ENCODE results near the gene ROPN1L. TPM values are rescaled to one million over a fixed set of nuclear protein-coding genes. Genes with fewer than 3 reads are reported as not detected.

Gene ROPN1L
- total RNA-seq, 3 donors from 2014 or later, result not detected

DNA sequence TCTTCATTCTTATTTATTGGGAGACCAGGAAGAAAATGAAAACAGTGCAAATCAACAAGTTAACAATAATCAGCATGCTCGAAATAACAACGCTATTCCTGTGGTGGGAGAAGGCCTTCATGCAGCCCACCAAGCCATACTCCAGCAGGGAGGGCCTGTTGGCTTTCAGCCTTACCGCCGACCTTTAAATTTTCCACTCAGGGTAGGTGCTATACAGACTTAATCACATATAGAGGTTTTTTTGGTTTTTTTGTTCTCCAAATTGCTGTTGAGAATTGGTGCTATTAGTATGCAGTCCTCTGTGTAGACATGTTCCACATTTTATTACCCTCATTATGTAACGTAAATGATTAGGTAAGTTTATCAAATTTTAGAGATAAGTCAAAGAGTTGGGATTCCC lies 30.3 kb upstream of the ROPN1L start:
- no peak overlapping the region for H3K4me3 ChIP-seq
- H3K36me3 ChIP-seq (ENCODE audit: low read depth), result peaks cover 12% of the 10 kb centered on the region
- ATAC-seq (no peak), DNase-seq (no peak)
- TF ChIP-seq, protein P1, sequence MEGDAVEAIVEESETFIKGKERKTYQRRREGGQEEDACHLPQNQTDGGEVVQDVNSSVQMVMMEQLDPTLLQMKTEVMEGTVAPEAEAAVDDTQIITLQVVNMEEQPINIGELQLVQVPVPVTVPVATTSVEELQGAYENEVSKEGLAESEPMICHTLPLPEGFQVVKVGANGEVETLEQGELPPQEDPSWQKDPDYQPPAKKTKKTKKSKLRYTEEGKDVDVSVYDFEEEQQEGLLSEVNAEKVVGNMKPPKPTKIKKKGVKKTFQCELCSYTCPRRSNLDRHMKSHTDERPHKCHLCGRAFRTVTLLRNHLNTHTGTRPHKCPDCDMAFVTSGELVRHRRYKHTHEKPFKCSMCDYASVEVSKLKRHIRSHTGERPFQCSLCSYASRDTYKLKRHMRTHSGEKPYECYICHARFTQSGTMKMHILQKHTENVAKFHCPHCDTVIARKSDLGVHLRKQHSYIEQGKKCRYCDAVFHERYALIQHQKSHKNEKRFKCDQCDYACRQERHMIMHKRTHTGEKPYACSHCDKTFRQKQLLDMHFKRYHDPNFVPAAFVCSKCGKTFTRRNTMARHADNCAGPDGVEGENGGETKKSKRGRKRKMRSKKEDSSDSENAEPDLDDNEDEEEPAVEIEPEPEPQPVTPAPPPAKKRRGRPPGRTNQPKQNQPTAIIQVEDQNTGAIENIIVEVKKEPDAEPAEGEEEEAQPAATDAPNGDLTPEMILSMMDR (IDR thresholded peaks at IDR 0.05), result no peak
- H3K4me1 ChIP-seq (ENCODE audit: low read depth), result no peaks in the 10 kb centered on the region
- intact Hi-C loops (cut with DNase I, micrococcal nuclease), result no loop called here
- no peaks in the 10 kb centered on the region for H3K9me3 ChIP-seq

DNA sequence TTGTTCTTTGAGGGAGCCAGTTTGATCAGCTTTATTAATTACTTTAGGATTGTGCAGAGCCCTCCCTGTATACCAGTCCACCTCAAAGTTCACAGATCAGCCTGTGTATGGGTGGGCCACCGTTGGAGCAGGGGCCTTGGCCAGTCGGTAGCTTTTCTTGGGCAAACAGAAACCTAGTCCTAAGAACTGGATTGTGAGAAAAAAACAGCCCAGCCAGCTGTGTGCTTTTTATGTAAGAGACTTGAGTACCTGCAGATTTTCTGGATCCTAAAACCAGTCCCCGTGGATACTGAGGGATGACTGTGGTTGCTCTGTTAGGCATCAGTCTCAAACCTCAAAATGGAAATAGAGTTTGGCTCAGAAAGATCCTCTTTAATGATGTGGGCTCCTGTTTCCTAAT lies 24.8 kb upstream of the ROPN1L start:
- Histone ChIP-seq H3K4me1 (ENCODE audit: low read depth) (no peaks in the 10 kb centered on the region), H3K4me3 (no peak overlapping the region), H3K36me3 (ENCODE audit: low read depth) (peaks cover 13% of the 10 kb centered on the region), H3K9me3 (no peaks in the 10 kb centered on the region)
- TF ChIP-seq, protein P1 (IDR thresholded peaks at IDR 0.05), result no peak
- DNase-seq (no peak), ATAC-seq (no peak)
- intact Hi-C loops (cut with DNase I, micrococcal nuclease), result no loop called here

DNA sequence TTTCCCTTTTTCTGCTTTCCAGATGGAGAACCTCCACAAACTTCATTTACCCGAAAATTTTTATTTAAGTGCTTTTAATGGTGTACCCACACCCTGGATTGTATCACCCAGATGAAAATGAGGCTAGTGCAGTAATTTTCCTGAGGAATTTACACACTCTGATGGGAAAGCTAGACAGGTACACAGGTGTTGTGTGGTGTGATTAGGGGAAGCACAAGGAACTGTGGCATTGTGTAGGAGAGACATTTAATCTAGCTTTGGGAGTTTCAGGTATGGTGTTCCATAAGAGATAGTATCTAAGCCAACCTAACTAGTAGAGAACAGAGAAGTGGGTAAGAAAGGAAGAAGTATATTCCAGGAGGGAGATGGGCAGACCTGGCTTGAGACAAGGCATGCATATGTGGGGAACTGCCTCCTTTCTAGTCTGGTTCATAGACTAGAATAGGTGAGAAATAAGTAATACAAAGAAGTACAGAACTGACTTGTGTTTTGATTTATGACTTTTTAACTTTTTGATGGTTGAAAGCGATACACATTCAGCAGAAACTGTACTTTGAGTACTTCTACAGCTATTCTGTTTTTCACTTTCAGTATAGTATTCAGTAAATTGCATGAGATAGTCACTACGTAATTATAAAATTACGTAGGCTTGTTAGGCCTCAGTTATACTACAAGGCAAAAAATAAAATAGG lies 22.9 kb upstream of the ROPN1L start:
- DNase-seq (no peak), ATAC-seq (no peak)
- intact Hi-C loops (cut with DNase I, micrococcal nuclease), result no loop called here
- Histone ChIP-seq H3K4me3 (no peak overlapping the region), H3K36me3 (ENCODE audit: low read depth) (peaks cover 13% of the 10 kb centered on the region), H3K9me3 (no peaks in the 10 kb centered on the region), H3K4me1 (ENCODE audit: low read depth) (no peaks in the 10 kb centered on the region)
- TF ChIP-seq, protein P1 (IDR thresholded peaks at IDR 0.05), result no peak

DNA sequence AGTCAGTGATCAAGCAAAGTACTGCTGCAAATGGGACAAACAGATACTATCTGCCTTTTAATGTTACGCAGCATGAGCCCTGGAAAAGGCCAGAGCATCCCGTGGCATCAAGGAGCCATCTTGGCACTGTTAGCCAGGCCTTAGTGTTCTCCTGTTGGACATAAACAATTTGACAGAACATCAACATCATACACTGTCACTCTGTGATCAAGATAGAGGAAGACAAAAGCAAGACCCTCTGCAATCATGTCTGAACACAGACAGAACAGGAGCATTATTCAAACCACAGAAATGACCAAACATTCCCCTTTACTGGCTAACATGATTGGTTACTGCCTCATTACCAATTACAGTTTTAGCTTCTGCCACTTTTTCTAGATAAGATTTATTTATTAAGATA lies 21.2 kb upstream of the ROPN1L start:
- intact Hi-C loops (cut with DNase I, micrococcal nuclease), result no loop called here
- TF ChIP-seq, protein P1 (IDR thresholded peaks at IDR 0.05), result no peak

DNA sequence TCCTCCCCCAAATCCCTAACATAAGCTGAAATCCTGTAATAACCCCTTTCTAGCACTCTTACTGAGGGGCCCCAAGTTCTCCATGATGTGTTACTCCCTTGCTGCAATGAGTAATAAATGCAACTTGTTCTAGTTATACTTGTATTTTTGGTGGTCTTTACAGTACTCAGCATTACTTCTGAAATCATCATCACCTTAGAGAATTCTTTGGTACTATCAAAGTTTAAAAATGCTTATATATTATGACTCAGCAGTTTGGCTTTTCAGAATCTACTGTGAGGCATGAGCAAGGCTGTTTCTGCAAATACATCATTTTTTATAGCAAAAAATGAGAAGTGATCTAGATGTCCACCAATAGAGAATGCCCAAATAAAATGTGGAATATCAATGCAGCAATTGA lies 20.7 kb upstream of the ROPN1L start:
- H3K9me3 ChIP-seq, result no peaks in the 10 kb centered on the region
- DNase-seq, result no peak
- ATAC-seq, result no peak
- no peak overlapping the region for H3K4me3 ChIP-seq
- TF ChIP-seq, protein P1 (IDR thresholded peaks at IDR 0.05), result no peak
- no peaks in the 10 kb centered on the region for H3K4me1 ChIP-seq (ENCODE audit: low read depth)
- H3K36me3 ChIP-seq (ENCODE audit: low read depth), result peaks cover 5% of the 10 kb centered on the region
- intact Hi-C loops (cut with DNase I, micrococcal nuclease), result no loop called here

More for the DNA sequence above, 21.2 kb upstream of the ROPN1L start:
- Histone ChIP-seq H3K4me3 (no peak overlapping the region), H3K36me3 (ENCODE audit: low read depth) (peaks cover 7% of the 10 kb centered on the region), H3K9me3 (no peaks in the 10 kb centered on the region), H3K4me1 (ENCODE audit: low read depth) (no peaks in the 10 kb centered on the region)
- DNase-seq (no peak), ATAC-seq (no peak)

Measured in mucosa of descending colon (tissue), 3 donors.